Heart left ventricle (tissue), 13 donors: Measurements from ENCODE around the gene ETHE1.

Source experiments
- CTCF ChIP-seq, 12 donors: fragments of 200-600 bp; sonication (generic) in 4 of 12; IDR thresholded peaks; one replicate each; pipeline versions ENCODE4 v1.5.0 to v1.8.0; 2018 to 2022; ENCODE audit warnings: antibody characterized with exemption in 12 of 12, mild to moderate bottlenecking in 5 of 12
- POLR2A ChIP-seq, 2 donors: fragments of 450-650 bp; IDR thresholded peaks; one replicate each; pipeline ENCODE4 v1.6.1; 2017; ENCODE audit warnings: antibody characterized with exemption in 2 of 2, mild to moderate bottlenecking in 2 of 2, moderate library complexity in 2 of 2
- donor health status: ischemic (EF 13 %, LVEDD 7.1; RV severe dilation, severe dysfunction).
- donor health status: DM: no; HTN: yes; CAD: no.
- donor health status: DM: no; HTN: no; CAD: no.
- donor health status: ischemic (EF 25% LVEDD 6.9; RV normal size, moderate dysfunction).
- donor health status: ischemic (EF 25% LVEDD 5.7; RV mildly dilated, moderate dysfunction).
- donor health status: ischemic (EF 35%, LVEDD 5.7; RV mildly dilated, moderate dysfunction).
- donor health status: nonischemic (EF 11% LVEDD 7.7; RV severe dilation, severe dysfunction).
- donor health status: DM: yes; HTN: yes; CAD: no.
- donor health status: PGD.
- donor health status: ischemic (EF 29% LVEDD 5.4; RV normal size, mild dysfunction).
- donor health status: nonischemic (EF 23%, LVEDD 6.1; RV moderate dilation, normal function).

- TF ChIP-seq CTCF (IDR thresholded peaks at IDR 0.05) (peak; percentile 30 to 68 (median 55)), POLR2A (IDR thresholded peaks at IDR 0.05) (no peak)
Observed at GRCh38 chr19:43534816-43535761, 8.1 kb upstream of the ETHE1 start.
